GM18505 (cell line): Measurements from ENCODE around the gene TEX19.

Experiments
- ATAC-seq: cut with Tn5 transposase; IDR thresholded peaks from one replicate; pipeline ENCODE4 v1.9.1; 2021; ENCODE audit not compliant: unreplicated experiment
- POLR2A ChIP-seq: IDR thresholded peaks from 4 replicates; pipeline ENCODE4 v1.6.1; 2011; ENCODE audit warnings: borderline replicate concordance; ENCODE audit not compliant: insufficient read depth, insufficient read length; ENCODE audit errors: extremely low read depth

TEX19 gene

DNA sequence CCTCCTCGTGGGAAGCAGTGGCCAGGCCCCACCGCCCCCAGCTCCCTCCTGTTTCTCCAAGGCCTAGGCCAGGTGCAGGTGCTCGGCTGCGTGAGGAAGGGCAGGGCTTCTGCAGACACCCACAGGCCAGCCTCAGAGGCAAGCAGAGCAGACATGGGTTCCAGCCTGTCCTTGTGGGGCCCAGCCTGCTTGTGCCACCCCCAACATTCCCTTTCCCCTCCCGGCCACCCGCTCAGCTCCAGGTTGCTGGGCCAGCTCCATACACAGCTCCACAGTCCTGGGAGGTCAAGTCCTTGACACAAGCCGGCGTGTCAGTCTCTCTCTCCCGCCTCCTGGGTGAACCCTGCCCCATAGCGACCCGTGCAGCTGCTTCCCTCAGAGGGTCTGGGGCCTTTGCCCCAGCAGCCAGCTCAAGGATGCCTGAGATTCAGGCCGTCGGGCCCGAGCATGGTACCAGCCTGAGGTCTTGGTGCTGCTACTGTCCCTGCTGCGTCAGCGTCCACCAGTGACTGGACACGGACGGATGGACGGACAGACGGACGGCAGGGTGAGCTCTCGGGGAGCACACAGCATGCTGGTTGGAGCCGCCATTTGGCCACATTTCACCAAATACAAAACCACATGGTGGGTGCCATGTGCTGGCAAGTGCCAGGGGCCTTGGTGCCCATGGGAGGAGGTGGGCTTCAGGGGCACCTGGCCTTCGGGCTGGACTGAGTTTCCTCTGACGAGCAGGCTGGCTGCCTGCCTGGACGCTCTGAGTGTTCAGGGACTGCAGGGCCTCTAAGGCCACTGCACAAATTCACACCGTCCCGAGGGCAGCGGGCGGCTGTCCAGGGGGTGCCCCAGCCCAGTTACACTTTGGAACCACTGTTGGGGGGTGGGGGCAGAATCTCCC, 33.5 kb upstream of the TEX19 start:
- no peak for TF ChIP-seq POLR2A
- ATAC-seq = no peak

DNA sequence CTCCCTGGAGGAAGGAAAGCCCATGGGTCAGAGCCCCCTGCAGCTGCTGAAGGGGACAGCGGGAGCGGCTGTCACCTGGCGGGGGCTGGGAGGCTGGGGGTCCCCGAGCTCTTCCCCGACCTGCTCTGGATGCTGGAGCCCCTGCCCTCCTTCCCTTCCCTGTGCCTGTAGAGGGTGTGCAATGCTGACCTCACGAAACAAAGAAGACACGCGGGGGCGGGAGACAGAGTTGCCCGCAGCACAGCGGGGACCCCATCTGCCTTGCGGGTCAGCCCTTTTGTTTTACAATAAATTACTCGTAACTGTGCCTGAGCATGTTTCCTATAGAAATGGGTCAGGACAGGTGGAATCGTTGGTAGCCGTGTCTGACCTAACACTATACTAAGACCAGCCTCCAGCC, 31.8 kb upstream of the TEX19 start:
- ATAC-seq = no peak
- TF ChIP-seq POLR2A = no peak

DNA sequence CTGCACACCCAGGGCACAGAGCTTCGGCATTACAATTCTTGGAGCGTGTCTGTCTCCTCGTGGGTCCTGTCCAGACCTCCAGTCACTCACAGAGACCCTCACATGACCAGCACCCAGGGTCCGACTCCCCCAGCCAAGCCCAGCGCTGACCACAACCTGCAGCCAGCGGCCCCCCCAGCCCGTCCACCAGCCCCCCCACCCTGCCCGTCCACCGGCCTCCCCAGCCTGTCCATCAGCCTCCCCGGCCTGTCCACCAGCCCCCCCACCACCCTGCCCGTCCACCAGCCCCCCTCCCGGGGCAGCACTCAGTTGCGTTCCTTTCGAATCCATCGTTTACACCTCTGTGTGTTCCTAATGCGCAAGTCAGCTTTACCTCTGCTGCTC, 31.3 kb upstream of the TEX19 start:
- no peak for TF ChIP-seq POLR2A
- ATAC-seq = no peak

DNA sequence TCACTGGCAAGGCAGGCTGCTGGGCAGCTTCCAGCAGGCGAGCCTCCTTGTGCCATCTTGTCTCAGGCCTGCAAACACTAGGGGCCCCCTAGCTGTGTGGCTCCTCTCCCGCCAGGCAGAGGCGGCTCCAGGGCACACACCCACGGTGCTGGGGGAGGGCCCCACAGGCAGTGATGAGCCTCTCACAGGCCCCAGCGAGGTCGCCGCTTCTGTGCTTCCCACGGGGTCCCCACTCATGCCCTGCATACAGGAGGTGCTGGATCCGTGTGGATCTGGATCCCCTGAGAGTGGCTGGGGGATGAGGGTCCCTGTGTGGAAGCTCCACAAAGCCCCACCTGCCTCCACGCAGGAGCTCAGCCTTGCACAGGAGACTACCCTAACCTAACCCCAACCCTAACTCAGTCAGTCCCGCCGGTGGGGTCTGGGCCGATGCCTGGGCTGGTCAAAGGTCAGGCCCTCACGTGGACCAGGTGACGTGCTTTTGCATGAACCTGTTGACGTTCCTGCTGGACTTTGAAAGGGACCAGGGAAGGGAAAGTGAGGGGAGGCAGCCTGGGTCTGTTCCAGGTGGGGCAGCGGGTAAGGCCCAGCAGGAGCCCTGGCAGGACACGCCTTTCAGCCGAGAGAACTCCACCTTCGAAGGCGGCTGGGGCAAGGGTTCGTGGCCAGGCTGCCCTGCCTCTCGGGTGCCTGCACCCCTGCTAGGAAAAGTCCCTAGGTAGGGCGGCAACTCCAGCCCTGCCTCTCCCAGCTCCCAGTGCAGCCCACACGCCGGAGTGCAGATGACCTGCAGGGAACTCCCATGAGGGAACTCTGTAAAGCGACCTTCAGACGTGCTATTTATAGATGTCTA, 30.7 kb upstream of the TEX19 start:
- no peak for ATAC-seq
- no peak for TF ChIP-seq POLR2A

DNA sequence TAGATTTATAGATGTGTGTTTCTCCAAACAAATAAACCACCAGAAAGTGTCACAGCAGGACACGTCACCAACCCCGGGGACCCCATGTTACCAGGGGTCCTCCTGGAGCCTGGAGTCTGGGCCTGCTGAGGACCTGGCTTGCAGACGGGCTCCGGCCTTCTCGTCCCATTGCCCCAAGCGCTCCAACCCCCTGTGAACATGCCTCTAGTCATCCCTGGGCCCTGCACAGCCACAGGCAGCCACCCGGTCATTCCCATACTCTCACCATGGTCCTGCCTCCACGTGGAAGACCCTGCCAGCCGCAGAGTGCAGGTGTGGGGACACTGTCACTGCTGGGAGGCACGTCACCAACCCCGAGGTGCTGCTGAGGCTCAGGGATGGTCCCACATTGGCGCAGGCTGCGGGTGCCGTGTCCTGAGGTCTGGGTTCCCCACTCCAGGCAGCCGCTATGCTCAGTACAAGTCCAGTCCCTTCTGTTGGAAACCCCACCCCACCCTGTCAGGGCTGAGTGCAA, 30.0 kb upstream of the TEX19 start:
- ATAC-seq = no peak
- TF ChIP-seq POLR2A = no peak

DNA sequence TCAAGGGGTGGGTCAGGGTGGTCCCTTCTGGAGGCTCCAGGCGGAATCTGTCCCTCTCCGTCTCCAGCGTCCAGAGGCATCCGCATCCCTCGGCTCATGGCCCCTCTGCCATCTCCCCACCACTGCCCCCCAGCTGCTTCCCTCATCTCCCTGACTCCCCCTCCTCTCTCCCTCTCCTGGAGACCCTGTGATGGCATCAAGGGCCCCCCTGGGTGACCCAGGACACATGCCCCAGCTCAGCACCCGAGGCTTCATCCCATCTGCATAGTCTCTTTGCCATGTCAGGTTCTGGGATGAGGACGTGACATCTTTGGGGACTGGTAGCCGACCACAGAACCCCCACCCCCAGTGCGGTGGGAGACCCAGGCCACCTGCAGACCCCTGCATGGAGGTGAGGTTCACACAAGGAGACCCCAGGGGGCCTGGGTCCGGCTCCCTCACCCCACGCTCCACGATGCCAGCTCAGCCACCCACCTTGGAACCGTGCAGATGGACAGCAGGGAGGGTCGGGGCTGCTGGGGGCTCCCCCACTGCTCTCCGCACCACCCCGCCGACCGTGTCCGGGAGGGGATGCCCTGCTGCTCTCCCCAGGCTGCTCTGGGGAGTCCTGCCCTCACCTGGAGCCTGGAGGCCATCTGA, 29.2 kb upstream of the TEX19 start:
- no peak for ATAC-seq
- no peak for TF ChIP-seq POLR2A

DNA sequence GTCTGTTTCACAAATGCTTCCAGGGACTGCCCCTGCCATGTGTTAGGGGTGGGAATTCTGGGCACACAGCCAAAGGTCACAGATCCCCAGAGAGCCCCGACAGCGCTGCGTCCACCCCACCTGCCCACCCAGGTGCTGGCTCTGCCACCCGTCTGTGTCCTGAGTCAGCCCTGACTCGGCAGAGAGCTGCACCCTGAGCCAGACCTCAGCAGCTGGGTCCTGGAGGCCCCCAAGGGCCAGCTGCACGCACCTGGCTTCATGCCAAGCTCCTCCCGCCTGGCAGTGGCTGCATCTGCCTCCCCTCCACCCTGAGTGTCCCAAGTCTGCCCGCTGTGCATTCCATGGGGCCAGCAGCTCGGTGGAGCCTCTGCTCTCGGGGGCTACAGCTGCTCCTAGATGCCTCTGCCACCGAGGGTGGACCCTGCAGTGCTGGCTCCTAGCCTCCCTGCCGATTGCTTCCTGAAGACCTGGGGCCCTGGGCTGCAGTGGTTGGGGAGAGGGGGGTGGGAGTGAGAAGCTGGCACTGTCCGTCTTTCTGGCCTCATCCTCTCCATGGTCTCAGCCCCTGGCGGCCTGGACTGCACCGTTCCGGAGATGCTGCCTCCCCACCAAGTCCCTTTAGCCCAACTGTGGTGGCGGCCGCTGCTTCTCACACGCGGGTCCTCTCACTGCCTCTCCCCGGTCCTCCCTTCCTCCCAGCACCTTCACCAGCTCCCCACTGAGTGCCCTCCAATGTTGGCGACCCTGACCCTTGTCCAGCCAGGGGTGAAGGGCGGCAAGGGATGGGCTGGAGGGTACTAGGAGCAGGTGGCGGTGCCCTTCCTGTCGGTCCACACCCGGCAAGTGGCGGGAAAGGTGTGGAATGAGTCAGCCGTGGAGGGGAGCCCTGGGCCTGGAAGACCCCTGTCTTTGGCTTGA, 28.5 kb upstream of the TEX19 start:
- TF ChIP-seq POLR2A = no peak
- ATAC-seq = no peak

DNA sequence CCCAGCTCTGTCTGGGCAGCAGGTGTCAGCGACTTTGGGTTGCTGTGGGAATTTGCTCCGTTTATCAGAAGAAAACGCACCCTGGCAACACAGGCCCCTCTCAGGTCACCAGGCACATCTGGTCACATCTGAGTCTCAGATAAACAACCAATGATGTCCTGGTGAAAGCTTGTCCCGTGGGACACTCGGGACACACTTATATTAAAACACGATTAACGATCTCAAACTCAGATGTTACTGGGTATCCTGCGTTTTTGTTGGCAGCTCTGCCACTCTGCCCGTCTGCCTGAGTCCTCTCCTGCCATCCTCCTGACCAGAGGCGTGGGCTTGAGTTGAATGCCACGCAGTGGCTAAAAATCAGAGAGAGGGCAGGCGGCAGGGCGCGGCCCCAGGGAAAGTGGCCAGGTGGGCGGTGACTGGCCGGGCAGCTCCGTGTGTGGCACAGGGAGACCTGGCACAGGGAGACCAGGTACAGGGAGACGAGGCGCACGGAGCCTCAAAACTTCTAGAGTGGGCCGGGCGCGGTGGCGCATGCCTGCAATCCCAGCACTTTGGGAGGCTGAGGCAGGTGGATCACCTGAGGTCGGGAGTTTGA, 27.6 kb upstream of the TEX19 start:
- no peak for TF ChIP-seq POLR2A
- ATAC-seq = no peak

DNA sequence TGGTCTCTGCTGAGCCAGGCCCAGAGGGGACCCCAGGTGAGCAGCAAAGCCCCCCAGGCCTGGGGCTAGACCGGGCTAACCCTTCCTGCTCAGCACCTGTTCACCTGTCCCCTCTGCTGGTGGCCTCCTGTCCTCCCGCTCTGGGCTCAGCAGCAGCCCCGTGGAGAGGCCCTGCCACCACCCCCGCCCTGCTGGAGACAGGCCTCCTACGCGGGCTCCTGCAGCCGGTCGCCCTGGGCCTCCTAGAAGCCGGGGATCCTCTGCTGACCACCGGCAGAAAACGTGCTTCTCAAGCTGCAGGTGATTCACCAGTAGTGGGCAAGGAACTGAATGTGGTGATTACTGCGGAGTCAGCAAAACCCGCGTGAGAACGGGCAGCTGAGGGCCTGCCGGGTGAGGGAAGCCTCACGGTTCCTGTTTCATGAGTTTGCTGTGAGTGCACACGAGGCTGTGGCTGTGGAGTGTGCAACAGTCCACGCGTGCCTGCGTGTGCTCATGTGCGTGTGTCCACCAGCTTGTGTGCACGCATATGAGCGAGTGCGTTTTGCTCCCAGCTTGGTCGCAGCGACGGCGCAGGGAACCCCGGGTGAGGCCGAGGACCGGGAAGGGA, 26.3 kb upstream of the TEX19 start:
- ATAC-seq = no peak
- TF ChIP-seq POLR2A = no peak

DNA sequence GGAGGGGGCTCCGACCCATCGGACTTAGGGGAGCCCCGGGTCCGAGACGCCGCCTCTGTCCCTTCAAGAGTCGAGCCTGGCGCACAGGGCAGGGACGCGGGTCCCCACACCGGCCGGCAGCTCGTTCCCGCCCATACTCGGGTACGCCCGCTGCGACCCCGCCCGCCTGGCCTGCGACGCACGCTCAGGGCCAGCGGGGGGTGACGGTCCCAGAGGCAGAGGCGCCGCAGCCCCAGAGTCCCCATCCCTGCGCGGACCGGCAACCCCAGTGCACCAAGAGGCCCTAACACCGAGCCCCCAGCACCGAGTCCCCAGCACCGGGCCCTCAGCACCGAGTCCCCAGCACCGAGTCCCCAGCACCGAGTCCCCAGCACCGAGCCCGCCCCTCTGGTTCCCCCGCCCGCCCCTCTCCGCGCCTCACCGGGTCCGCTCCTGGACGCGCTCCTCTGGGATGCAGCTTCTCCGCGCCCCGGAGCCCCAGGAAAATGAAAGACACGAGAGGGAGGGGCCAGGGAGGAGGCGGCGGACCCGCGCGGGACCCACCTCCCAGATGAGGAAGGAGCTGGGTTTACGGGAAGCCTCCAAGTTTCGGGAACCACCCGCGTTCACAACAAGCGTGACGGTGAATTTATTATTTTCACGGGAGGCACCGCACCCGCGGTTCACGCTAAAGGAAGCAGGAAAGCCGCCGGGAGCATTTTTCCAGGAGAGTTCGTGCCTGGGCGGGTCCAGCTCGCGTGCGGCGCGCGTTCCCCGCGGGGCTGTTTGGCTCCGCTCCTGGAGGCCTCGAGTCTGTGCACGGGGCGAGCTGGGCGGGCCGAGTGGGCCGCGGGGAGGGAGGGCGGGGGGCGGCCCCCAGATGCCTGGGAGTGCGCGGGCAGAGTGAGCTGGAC, 25.5 kb upstream of the TEX19 start, which contains the start of gene SECTM1:
Gene SECTM1 (minus strand): TSS at position 488 of the 893 bp plus-strand sequence. CDS start 6,526 bp downstream, outside the sequence.
- no peak for ATAC-seq
- no peak for TF ChIP-seq POLR2A

DNA sequence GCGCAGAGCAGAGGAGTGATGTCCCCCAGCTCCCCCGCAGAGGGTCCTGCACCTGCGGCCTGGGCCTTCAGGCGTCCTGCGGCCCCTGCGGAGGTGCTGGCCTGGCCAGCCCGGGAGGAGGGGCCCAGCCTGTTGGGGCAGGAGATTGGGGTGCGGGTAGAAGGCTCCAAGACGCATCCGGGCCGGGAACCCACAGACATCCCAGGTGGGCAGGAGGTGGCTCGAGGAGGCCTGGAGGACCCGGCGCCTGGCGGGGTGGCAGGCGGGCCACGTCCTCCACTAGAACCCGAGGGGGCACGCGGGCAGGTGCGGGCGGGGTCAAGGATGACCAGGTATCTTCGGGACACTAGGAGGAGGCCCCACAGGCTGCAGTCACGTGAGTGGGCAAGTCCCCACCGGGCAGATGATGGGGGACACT, 24.8 kb upstream of the TEX19 start:
- TF ChIP-seq POLR2A = no peak
- ATAC-seq = no peak
